ENCODE results near the gene ERFL.

The ERFL gene

GRCh38 chr19:41910992-41911888, 17.0 kb downstream of the ERFL start:
- no peak for TF ChIP-seq EZH2phosphoT487 (IDR thresholded peaks at IDR 0.05; ENCODE audit: low read depth)
- Histone ChIP-seq H3K27me3 (ENCODE audit: low read depth, low read length) (no peaks in the 10 kb centered on the region), H3K9ac (ENCODE audit: low read length) (no peak overlapping the region), H3K4me2 (ENCODE audit: low read length) (no peak overlapping the region), H3K27ac (ENCODE audit: low read length) (no peak overlapping the region), H3K9me3 (ENCODE audit: insufficient read depth, low read length) (no peaks in the 10 kb centered on the region), H4K20me1 (ENCODE audit: insufficient read depth, low read length) (no peaks in the 10 kb centered on the region), H3K4me3 (ENCODE audit: low read length) (no peak overlapping the region), H3K4me1 (ENCODE audit: low read length) (no peaks in the 10 kb centered on the region), H2AFZ (ENCODE audit: low read depth, low read length) (no peak overlapping the region), H3K79me2 (ENCODE audit: low read length) (no peaks in the 10 kb centered on the region), H3K36me3 (replicated peaks; ENCODE audit: low read depth, low read length) (peaks cover 2% of the 10 kb centered on the region)

GRCh38 chr19:41910240-41910991, 17.8 kb downstream of the ERFL start:
- Histone ChIP-seq H3K27ac (ENCODE audit: low read length) (no peak overlapping the region), H3K4me1 (ENCODE audit: low read length) (no peaks in the 10 kb centered on the region), H3K36me3 (replicated peaks; ENCODE audit: low read depth, low read length) (peaks cover 3% of the 10 kb centered on the region), H2AFZ (ENCODE audit: low read depth, low read length) (no peak overlapping the region), H3K9me3 (ENCODE audit: insufficient read depth, low read length) (no peaks in the 10 kb centered on the region), H4K20me1 (ENCODE audit: insufficient read depth, low read length) (0 out of 2 replicates have a peak, but pooled peaks cover 2% of the 10 kb centered on the region), H3K9ac (ENCODE audit: low read length) (no peak overlapping the region), H3K4me3 (ENCODE audit: low read length) (no peak overlapping the region), H3K4me2 (ENCODE audit: low read length) (no peak overlapping the region), H3K27me3 (ENCODE audit: low read depth, low read length) (no peaks in the 10 kb centered on the region), H3K79me2 (ENCODE audit: low read length) (no peaks in the 10 kb centered on the region)
- TF ChIP-seq CTCF (IDR thresholded peaks at IDR 0.05; ENCODE audit: low read depth, low read length) (no peak), EZH2phosphoT487 (IDR thresholded peaks at IDR 0.05; ENCODE audit: low read depth) (no peak)

- H3K4me3 ChIP-seq (ENCODE audit: low read length): no peak overlapping the region
- no peaks in the 10 kb centered on the region for H3K4me1 ChIP-seq (ENCODE audit: low read length)
- no peak for TF ChIP-seq EZH2phosphoT487 (IDR thresholded peaks at IDR 0.05; ENCODE audit: low read depth)
- no peak for TF ChIP-seq CTCF (IDR thresholded peaks at IDR 0.05; ENCODE audit: low read depth, low read length)
- no peak overlapping the region for H2AFZ ChIP-seq (ENCODE audit: low read depth, low read length)
- peaks cover 7% of the 10 kb centered on the region for H3K36me3 ChIP-seq (replicated peaks; ENCODE audit: low read depth, low read length)
- H3K9ac ChIP-seq (ENCODE audit: low read length): no peak overlapping the region
- no peaks in the 10 kb centered on the region for H3K79me2 ChIP-seq (ENCODE audit: low read length)
- 0 out of 2 replicates have a peak, but pooled peaks cover 2% of the 10 kb centered on the region for H4K20me1 ChIP-seq (ENCODE audit: insufficient read depth, low read length)
- H3K27me3 ChIP-seq (ENCODE audit: low read depth, low read length): no peaks in the 10 kb centered on the region
- H3K4me2 ChIP-seq (ENCODE audit: low read length): no peak overlapping the region
- H3K9me3 ChIP-seq (ENCODE audit: insufficient read depth, low read length): no peaks in the 10 kb centered on the region
- H3K27ac ChIP-seq (ENCODE audit: low read length): no peak overlapping the region
Measured at GRCh38 chr19:41909706-41910105, 18.5 kb downstream of the ERFL start.

GRCh38 chr19:41908724-41909464, 19.4 kb downstream of the ERFL start:
- Histone ChIP-seq H4K20me1 (ENCODE audit: insufficient read depth, low read length) (0 out of 2 replicates have a peak, but pooled peaks cover 2% of the 10 kb centered on the region), H3K27me3 (ENCODE audit: low read depth, low read length) (no peaks in the 10 kb centered on the region), H3K4me2 (ENCODE audit: low read length) (no peak overlapping the region), H3K9ac (ENCODE audit: low read length) (no peak overlapping the region), H3K27ac (ENCODE audit: low read length) (no peak overlapping the region), H3K9me3 (ENCODE audit: insufficient read depth, low read length) (no peaks in the 10 kb centered on the region), H3K36me3 (replicated peaks; ENCODE audit: low read depth, low read length) (peaks cover 15% of the 10 kb centered on the region), H3K4me3 (ENCODE audit: low read length) (no peak overlapping the region), H3K4me1 (ENCODE audit: low read length) (no peaks in the 10 kb centered on the region), H2AFZ (ENCODE audit: low read depth, low read length) (no peak overlapping the region), H3K79me2 (ENCODE audit: low read length) (no peaks in the 10 kb centered on the region)
- TF ChIP-seq EZH2phosphoT487 (IDR thresholded peaks at IDR 0.05; ENCODE audit: low read depth) (no peak), CTCF (IDR thresholded peaks at IDR 0.05; ENCODE audit: low read depth, low read length) (no peak)

Data from OCI-LY3 (cell line).